Naive thymus-derived CD8-positive, alpha-beta T cell (primary cell): ENCODE measurements around the gene TMEM45A. TPM values are rescaled to one million over a fixed set of nuclear protein-coding genes. Genes with fewer than 3 reads are reported as not detected.
"Not testable (repeated sequence)": the region's sequence is repeated elsewhere in the genome, so short reads cannot be mapped to it uniquely, and the experiment has no call there.

Experiments used
- ATAC-seq, 2 donors: fragments of 150-1000 bp; cut with Tn5 transposase in 1 of 2; sonication (Bioruptor Pico), chemical (Tn5 transposase) in 1 of 2; 1 replicate in 1 of 2; 2 replicates in 1 of 2; pipeline ENCODE4 v1.10.0; 2021; ENCODE audit warnings: mild to moderate bottlenecking in 2 of 2, moderate library complexity in 2 of 2
- POLR2A ChIA-PET: fragments of 350-600 bp; sonication (Branson Sonifier 250); formaldehyde crosslinking; loops from one replicate; lab custom pipeline; 2021; ENCODE audit warnings: antibody characterized with exemption; lab: Charles Lee
- DNase-seq, 10 donors: peaks; one replicate each; pipeline versions ENCODE4 v3.0.0 to v3.0.0-alpha.2; 2020 to 2022
- H3K27ac Mint-ChIP-seq, 10 donors: one replicate each; pipeline ENCODE4 v1.8.0; 2020 to 2022; ENCODE audit warnings: mild to moderate bottlenecking in 10 of 10, mixed read lengths in 10 of 10, moderate library complexity in 4 of 10, inconsistent platforms in 1 of 10
- H3K27me3 Mint-ChIP-seq, 5 donors: one replicate each; pipeline ENCODE4 v1.8.0; 2021 to 2022; ENCODE audit warnings: mixed read lengths in 5 of 5
- H3K36me3 Mint-ChIP-seq, 3 donors: one replicate each; pipeline ENCODE4 v1.8.0; 2020 to 2022; ENCODE audit warnings: mixed read lengths in 3 of 3, mild to moderate bottlenecking in 2 of 3, inconsistent platforms in 1 of 3
- H3K4me1 Mint-ChIP-seq, 4 donors: one replicate each; pipeline ENCODE4 v1.8.0; 2021 to 2022; ENCODE audit warnings: mixed read lengths in 4 of 4
- H3K4me3 Mint-ChIP-seq, 10 donors: one replicate each; pipeline ENCODE4 v1.8.0; 2020 to 2022; ENCODE audit warnings: mild to moderate bottlenecking in 10 of 10, mixed read lengths in 10 of 10, moderate library complexity in 6 of 10, inconsistent platforms in 1 of 10
- H3K9me3 Mint-ChIP-seq, 9 donors: one replicate each; pipeline ENCODE4 v1.8.0; 2020 to 2022; ENCODE audit warnings: mixed read lengths in 9 of 9, mild to moderate bottlenecking in 3 of 9, inconsistent platforms in 1 of 9, moderate library complexity in 1 of 9
- polyA plus RNA-seq, 3 donors: library from polyadenylated mRNA; unstranded; fragments of 300-500 nt; fragmentation: Illumina TruSeq; gene quantifications; one replicate each; pipeline ENCODE4 v1.2.3, GENCODE V29; 2021
- total RNA-seq, 8 experiments: library from RNA in 2 of 8; stranded (reverse) in 2 of 8; gene quantifications; one replicate each; pipeline ENCODE4 v1.2.3 and lab custom pipeline; 2021 to 2026

Gene TMEM45A
- total RNA-seq (under 1 TPM; 0.08 to 0.21 TPM), polyA plus RNA-seq (not detected), total RNA-seq (lab: John Stamatoyannopoulos, UW) (0 reads per million in 6 experiments)

- Mint-ChIP-seq H3K4me3 (peak within 1 kb of the TSS; percentile 74 to 92 (median 85)), H3K4me1 (peaks cover 8 to 14% (median 11%) of the 10 kb centered on the region in 4 donors), H3K36me3 (no peaks in the 10 kb centered on the region), H3K27me3 (peaks cover 10 to 28% (median 23%) of the 10 kb centered on the region in 5 donors), H3K27ac (peak within 1 kb of the TSS in 8 of 10 donors; percentile 10 to 83 (median 42)), H3K9me3 (no peaks in the 10 kb centered on the region)
- peak; percentile 47 to 83 (median 60) for DNase-seq
- peak; percentile 79 to 98 for ATAC-seq
- POLR2A ChIA-PET = no interaction called here
Measured at GRCh38 chr3:100492059-100493006, at the start of gene TMEM45A. Gene TMEM45A (plus strand): TSS chr3:100492619. CDS start chr3:100555212, 62,593 bp downstream.

- Mint-ChIP-seq H3K27ac (no peak overlapping the region), H3K4me1 (peaks cover 7 to 10% (median 9%) of the 10 kb centered on the region in 4 donors), H3K36me3 (peaks cover 0 to 13% (median 4%) of the 10 kb centered on the region in 3 donors), H3K27me3 (no peaks in the 10 kb centered on the region), H3K4me3 (no peak overlapping the region), H3K9me3 (peaks cover 0 to 9% (median 2%) of the 10 kb centered on the region in 9 donors)
- ATAC-seq (no peak), DNase-seq (no peak)
- POLR2A ChIA-PET = no interaction called here
Measured at GRCh38 chr3:100443690-100444089, 48.7 kb upstream of the TMEM45A start.

GRCh38 chr3:100447067-100447466 lies 45.4 kb upstream of the TMEM45A start:
- H3K36me3 Mint-ChIP-seq = peaks cover 0 to 17% (median 4%) of the 10 kb centered on the region in 3 donors
- DNase-seq, H3K9me3 Mint-ChIP-seq, H3K4me1 Mint-ChIP-seq, POLR2A ChIA-PET, H3K27me3 Mint-ChIP-seq, H3K27ac Mint-ChIP-seq, H3K4me3 Mint-ChIP-seq, ATAC-seq: not testable (repeated sequence)

GRCh38 chr3:100448079-100448478 lies 44.3 kb upstream of the TMEM45A start:
- H3K9me3 Mint-ChIP-seq = peaks cover 0 to 9% (median 2%) of the 10 kb centered on the region in 9 donors
- ATAC-seq = no peak
- no peak overlapping the region for H3K27ac Mint-ChIP-seq
- peaks cover 0 to 21% (median 4%) of the 10 kb centered on the region in 3 donors for H3K36me3 Mint-ChIP-seq
- no peaks in the 10 kb centered on the region for H3K4me1 Mint-ChIP-seq
- H3K4me3 Mint-ChIP-seq = no peak overlapping the region
- DNase-seq = no peak
- POLR2A ChIA-PET = no interaction called here
- H3K27me3 Mint-ChIP-seq = no peaks in the 10 kb centered on the region

GRCh38 chr3:100449214-100449613 lies 43.2 kb upstream of the TMEM45A start:
- H3K4me1 Mint-ChIP-seq = no peaks in the 10 kb centered on the region
- ATAC-seq = no peak
- no peak for DNase-seq
- H3K27ac Mint-ChIP-seq = no peak overlapping the region
- H3K4me3 Mint-ChIP-seq = no peak overlapping the region
- H3K27me3 Mint-ChIP-seq = no peaks in the 10 kb centered on the region
- peaks cover 0 to 9% (median 0%) of the 10 kb centered on the region in 9 donors for H3K9me3 Mint-ChIP-seq
- POLR2A ChIA-PET = no interaction called here
- H3K36me3 Mint-ChIP-seq = peaks cover 0 to 17% (median 0%) of the 10 kb centered on the region in 3 donors

GRCh38 chr3:100454677-100455076 lies 37.7 kb upstream of the TMEM45A start:
- POLR2A ChIA-PET = no interaction called here
- no peak overlapping the region for H3K27ac Mint-ChIP-seq

GRCh38 chr3:100455841-100456550 lies 36.4 kb upstream of the TMEM45A start:
- peaks cover 0 to under 1% (median 0%) of the 10 kb centered on the region in 5 donors for H3K27me3 Mint-ChIP-seq
- no peak overlapping the region for H3K4me3 Mint-ChIP-seq
- DNase-seq (no peak), ATAC-seq (no peak)
- H3K27ac Mint-ChIP-seq = peak overlapping the region in 1 of 10 donors; percentile 7
- no peaks in the 10 kb centered on the region for H3K9me3 Mint-ChIP-seq
- POLR2A ChIA-PET = no interaction called here
- H3K36me3 Mint-ChIP-seq = peaks cover 0 to 8% (median 0%) of the 10 kb centered on the region in 3 donors
- peaks cover 0 to 9% (median 2%) of the 10 kb centered on the region in 4 donors for H3K4me1 Mint-ChIP-seq

More at GRCh38 chr3:100454677-100455076, 37.7 kb upstream of the TMEM45A start:
- Mint-ChIP-seq H3K4me1 (peaks cover 0 to 9% (median 2%) of the 10 kb centered on the region in 4 donors), H3K9me3 (no peaks in the 10 kb centered on the region), H3K27me3 (no peaks in the 10 kb centered on the region), H3K4me3 (no peak overlapping the region), H3K36me3 (peaks cover 0 to 8% (median 0%) of the 10 kb centered on the region in 3 donors)
- ATAC-seq (no peak), DNase-seq (no peak)

GRCh38 chr3:100456745-100457144 lies 35.7 kb upstream of the TMEM45A start:
- POLR2A ChIA-PET = no interaction called here
- DNase-seq (no peak), ATAC-seq (no peak)
- Mint-ChIP-seq H3K36me3 (peaks cover 0 to 6% (median 0%) of the 10 kb centered on the region in 3 donors), H3K4me1 (peaks cover 0 to 9% (median 2%) of the 10 kb centered on the region in 4 donors), H3K9me3 (no peaks in the 10 kb centered on the region), H3K4me3 (no peak overlapping the region), H3K27ac (peak overlapping the region in 1 of 10 donors; percentile 22), H3K27me3 (peaks cover 0 to 6% (median 0%) of the 10 kb centered on the region in 5 donors)

GRCh38 chr3:100457811-100458210 lies 34.6 kb upstream of the TMEM45A start:
- POLR2A ChIA-PET = no interaction called here
- no peak for DNase-seq
- peaks cover 0 to 9% (median 2%) of the 10 kb centered on the region in 4 donors for H3K4me1 Mint-ChIP-seq
- H3K9me3 Mint-ChIP-seq = no peaks in the 10 kb centered on the region
- H3K27ac Mint-ChIP-seq = no peak overlapping the region
- no peaks in the 10 kb centered on the region for H3K36me3 Mint-ChIP-seq
- ATAC-seq = no peak
- H3K4me3 Mint-ChIP-seq = no peak overlapping the region
- H3K27me3 Mint-ChIP-seq = peaks cover 0 to 6% (median 0%) of the 10 kb centered on the region in 5 donors

- DNase-seq (no peak), ATAC-seq (no peak)
- Mint-ChIP-seq H3K36me3 (no peaks in the 10 kb centered on the region), H3K27me3 (peaks cover 0 to 6% (median 0%) of the 10 kb centered on the region in 5 donors), H3K4me1 (peaks cover 0 to 9% (median 2%) of the 10 kb centered on the region in 4 donors), H3K4me3 (no peak overlapping the region), H3K27ac (no peak overlapping the region), H3K9me3 (no peaks in the 10 kb centered on the region)
- POLR2A ChIA-PET = no interaction called here
Measured at GRCh38 chr3:100458814-100459213, 33.6 kb upstream of the TMEM45A start.

GRCh38 chr3:100463002-100463401 lies 29.4 kb upstream of the TMEM45A start:
- DNase-seq (no peak), ATAC-seq (peak in 1 of 2 donors; percentile 32)
- H3K27ac Mint-ChIP-seq = no peak overlapping the region
- peaks cover 0 to 7% (median 2%) of the 10 kb centered on the region in 3 donors for H3K36me3 Mint-ChIP-seq
- H3K4me1 Mint-ChIP-seq = peaks cover 0 to 8% (median 0%) of the 10 kb centered on the region in 4 donors
- POLR2A ChIA-PET = no interaction called here
- peaks cover 0 to 14% (median 2%) of the 10 kb centered on the region in 9 donors for H3K9me3 Mint-ChIP-seq
- H3K27me3 Mint-ChIP-seq = peaks cover 0 to 10% (median 0%) of the 10 kb centered on the region in 5 donors
- no peak overlapping the region for H3K4me3 Mint-ChIP-seq

- ATAC-seq (no peak), DNase-seq (no peak)
- peaks cover 0 to 10% (median 0%) of the 10 kb centered on the region in 5 donors for H3K27me3 Mint-ChIP-seq
- POLR2A ChIA-PET = interaction anchor here (0.8 kb wide), 1 partner anchor 22 kb away, joined by 4 read pairs; no protein-coding TSS in a partner anchor
- peaks cover 0 to 8% (median 0%) of the 10 kb centered on the region in 4 donors for H3K4me1 Mint-ChIP-seq
- H3K9me3 Mint-ChIP-seq = peaks cover 0 to 21% (median 4%) of the 10 kb centered on the region in 9 donors
- H3K27ac Mint-ChIP-seq = no peak overlapping the region
- peaks cover 0 to 13% (median 8%) of the 10 kb centered on the region in 3 donors for H3K36me3 Mint-ChIP-seq
- H3K4me3 Mint-ChIP-seq = no peak overlapping the region
Measured at GRCh38 chr3:100463646-100464155, 28.7 kb upstream of the TMEM45A start.
